K562 (cell line): ENCODE results near the gene C6orf141. TPM values are rescaled to one million over a fixed set of nuclear protein-coding genes. Genes with fewer than 3 reads are reported as not detected.

Source experiments
- ATAC-seq: fragments of 200-7000 bp; cut with Tn5 transposase; 3 replicates; pipeline ENCODE4 v1.9.1; 2020; ENCODE audit warnings: moderate library complexity
- BruUV-seq: library from RNA; stranded (reverse); fragments of 400-500 nt; replicated peaks from 2 replicates; lab custom pipeline; 2021; lab: Mats Ljungman, UMichigan
- CTCF ChIA-PET: fragments of 300-600 bp; formaldehyde crosslinking; extraction: SDS; loops from one replicate; lab custom pipeline; 2021; ENCODE audit warnings: low intra/inter-chr PET ratio; lab: Yijun Ruan, JAX
- POLR2A ChIA-PET: fragments of 300-600, 350-650 bp; sonication (Branson Sonifier 250); formaldehyde crosslinking; extraction: SDS; loops from one replicate; lab custom pipeline; 2021; ENCODE audit warnings: antibody characterized with exemption, inconsistent platforms; lab: Yijun Ruan, JAX
- DNase-seq, 4 experiments: peaks; one replicate each; pipeline versions ENCODE4 v3.0.0 to v3.0.0-alpha.2; 2011 to 2018; ENCODE audit warnings: low spot score in 3 of 4, mixed read lengths in 3 of 4; ENCODE audit errors: extremely low read depth in 1 of 4
- FAIRE-seq: peaks from 2 replicates; lab custom pipeline; 2011; peaks lifted over from hg19 to GRCh38; lab: Jason Lieb, UNC
- H2AFZ ChIP-seq: 2 replicates; pipeline ENCODE4 v1.6.0; 2011; ENCODE audit warnings: low read depth, low read length, control low read depth, inconsistent platforms
- H3K27ac ChIP-seq: fragments of 200-600 bp; 3 replicates; pipeline ENCODE4 v1.8.0; 2011; ENCODE audit warnings: low read depth, mild to moderate bottlenecking, control low read depth, inconsistent platforms, low read length, moderate library complexity, mixed read lengths; ENCODE audit errors: extremely low read depth
- H3K27me3 ChIP-seq, 2 experiments: fragments of 300-600 bp in 1 of 2; 2 replicates in 1 of 2; 3 replicates in 1 of 2; pipeline versions ENCODE4 v1.6.0 to v1.8.0; 2011; ENCODE audit warnings: inconsistent platforms in 2 of 2, low read length in 2 of 2, mild to moderate bottlenecking in 1 of 2, mixed read lengths in 1 of 2, moderate library complexity in 1 of 2; ENCODE audit not compliant: control insufficient read depth in 2 of 2, insufficient read depth in 2 of 2
- H3K36me3 ChIP-seq: fragments of 300-600 bp; 3 replicates; pipeline ENCODE4 v1.8.0; 2011; ENCODE audit warnings: mild to moderate bottlenecking, low read length, inconsistent platforms; ENCODE audit not compliant: control insufficient read depth, insufficient read depth
- H3K4me1 ChIP-seq, 2 experiments: fragments of 200-600 bp in 1 of 2; replicated peaks in 1 of 2; 2 replicates in 1 of 2; 3 replicates in 1 of 2; pipeline versions ENCODE4 v1.5.1 to v1.8.0; 2011; ENCODE audit warnings: inconsistent platforms in 2 of 2, low read length in 2 of 2, mild to moderate bottlenecking in 1 of 2, mixed read lengths in 1 of 2, moderate library complexity in 1 of 2; ENCODE audit not compliant: control insufficient read depth in 2 of 2, insufficient read depth in 2 of 2
- H3K4me2 ChIP-seq: 2 replicates; pipeline ENCODE4 v1.6.1; 2011; ENCODE audit warnings: low read length, control low read depth, inconsistent platforms, mixed read lengths; ENCODE audit not compliant: insufficient read depth
- H3K4me3 ChIP-seq: fragments of 200-600 bp; sonication (generic), shearing (Covaris generic); 2 replicates; pipeline ENCODE4 v1.5.1; 2016; ENCODE audit warnings: control low read depth, inconsistent platforms
- H3K79me2 ChIP-seq: fragments of 200-600 bp; 3 replicates; pipeline ENCODE4 v1.8.0; 2011; ENCODE audit warnings: low read length, inconsistent platforms; ENCODE audit not compliant: control insufficient read depth, insufficient read depth
- H3K9ac ChIP-seq, 2 experiments: 2 replicates each; pipeline versions ENCODE4 v1.6.0 to v1.6.1; 2011; ENCODE audit warnings: low read depth in 2 of 2, low read length in 2 of 2, control low read depth in 1 of 2, inconsistent platforms in 1 of 2, mild to moderate bottlenecking in 1 of 2, mixed read lengths in 1 of 2; ENCODE audit not compliant: insufficient read depth in 1 of 2
- H3K9me1 ChIP-seq: one replicate; pipeline ENCODE4 v1.6.0; 2011; ENCODE audit warnings: inconsistent platforms, mild to moderate bottlenecking, low read length, moderate library complexity; ENCODE audit not compliant: control insufficient read depth, insufficient read depth
- H3K9me3 ChIP-seq: replicated peaks from 2 replicates; pipeline ENCODE4 v1.5.1; 2011; ENCODE audit warnings: low read depth, low read length, inconsistent platforms; ENCODE audit not compliant: control insufficient read depth, insufficient read depth
- H4K20me1 ChIP-seq: replicated peaks from 2 replicates; pipeline ENCODE4 v1.6.1; 2011; ENCODE audit warnings: low read length, inconsistent platforms, mixed read lengths; ENCODE audit not compliant: control insufficient read depth, insufficient read depth
- CREB5 ChIP-seq: fragments of 250-450 bp; sonication (Bioruptor Pico); IDR thresholded peaks from 2 replicates; pipeline ENCODE4 v1.5.0; 2020; ENCODE audit warnings: mild to moderate bottlenecking
- MEIS2 ChIP-seq: fragments of 450-650 bp; IDR thresholded peaks from 2 replicates; pipeline ENCODE4 v1.6.1; 2014; ENCODE audit warnings: mild to moderate bottlenecking; ENCODE audit not compliant: partially characterized antibody
- MTA3 ChIP-seq: fragments of 450-650 bp; formaldehyde crosslinking; IDR thresholded peaks from 2 replicates; pipeline ENCODE4 v1.6.1; 2017; ENCODE audit warnings: mild to moderate bottlenecking, borderline replicate concordance
- NFYB ChIP-seq: IDR thresholded peaks from 2 replicates; pipeline ENCODE4 v1.6.1; 2011; ENCODE audit warnings: mild to moderate bottlenecking, moderate library complexity; ENCODE audit not compliant: insufficient read length; ENCODE audit errors: extremely low read depth
- PHF21A ChIP-seq: fragments of 450-650 bp; IDR thresholded peaks from 2 replicates; pipeline ENCODE4 v1.6.1; 2017; ENCODE audit warnings: low read depth, borderline replicate concordance
- RFX7 ChIP-seq: fragments of 250-450 bp; sonication (Bioruptor Pico); IDR thresholded peaks from 2 replicates; pipeline ENCODE4 v1.5.1; 2021; ENCODE audit warnings: mild to moderate bottlenecking
- TCF3 ChIP-seq: sonication (generic); formaldehyde crosslinking; IDR thresholded peaks from 2 replicates; pipeline ENCODE4 v1.4.0; 2020; ENCODE audit warnings: mild to moderate bottlenecking, missing genetic modification reagents
- TCFL5 ChIP-seq: fragments of 250-450 bp; sonication (Bioruptor Pico); conservative IDR thresholded peaks from 2 replicates; pipeline ENCODE4 v1.6.1; 2021; ENCODE audit warnings: mild to moderate bottlenecking, moderate library complexity, matching md5 sums
- ZBTB34 ChIP-seq: fragments of 250-450 bp; sonication (Bioruptor Pico); IDR thresholded peaks from 2 replicates; pipeline ENCODE4 v1.8.0; 2021; ENCODE audit warnings: mild to moderate bottlenecking, moderate library complexity
- WGBS: fragments of 100-300 bp; shearing (Covaris generic); methylation state at CpG from one replicate; pipeline ENCODE4 v1.1.6; 2016; ENCODE audit warnings: low coverage, mixed read lengths; ENCODE audit not compliant: insufficient coverage; ENCODE audit errors: missing lambda C conversion rate; 5-methylcytosine and 5-hydroxymethylcytosine counted together
- in situ Hi-C: fragments of 300-500 bp; cut with MboI; formaldehyde crosslinking; loops from 4 replicates; pipeline ENCODE4 v1.15.0; 2018; ENCODE audit warnings: inconsistent platforms, mixed read lengths
- intact Hi-C: fragments of 100-400 bp; cut with micrococcal nuclease; formaldehyde crosslinking; loops from 2 replicates; pipeline ENCODE4 v1.14.2; 2022
- polyA plus RNA-seq, 8 experiments: library from polyadenylated mRNA; depleted of rRNA in 4 of 8; stranded (reverse) in 5 of 8; unstranded in 3 of 8; fragments of >200 nt; fragmentation: Nextera tagmentation in 2 of 8; fragmentation: Illumina TruSeq in 1 of 8; extraction: Ambion mirVana in 2 of 8; extraction: Trizol in 1 of 8; gene quantifications; 2 replicates each; pipeline versions ENCODE4 v1.2.1 to v1.2.3, GENCODE V29; 2011 to 2014; ENCODE audit warnings: inconsistent platforms in 1 of 8, missing spikeins in 1 of 8
- total RNA-seq, 7 experiments: library from RNA; depleted of rRNA in 6 of 7; stranded (reverse); fragments of >200 nt in 6 of 7; fragmentation: Illumina TruSeq in 2 of 7; extraction: Trizol in 2 of 7; gene quantifications; 2 replicates each; pipeline versions ENCODE4 v1.2.1 to v1.2.3, GENCODE V29; 2011 to 2021; ENCODE audit warnings: low replicate concordance in 1 of 7
- TF ChIP-seq, protein P1 (sequence below): sonication (generic); formaldehyde crosslinking; IDR thresholded peaks from 2 replicates; pipeline ENCODE4 v1.8.0; 2022; ENCODE audit warnings: mild to moderate bottlenecking, missing genetic modification reagents
- TF ChIP-seq, protein P2 (sequence below): sonication (generic); formaldehyde crosslinking; IDR thresholded peaks from 2 replicates; pipeline ENCODE4 v1.8.1; 2023; ENCODE audit warnings: mild to moderate bottlenecking, missing genetic modification reagents

C6orf141 gene
- total and polyA plus RNA-seq, 9 of the 15 experiments (the other 6 are each of a cell fraction or from before 2014, with no cell fraction given) = not detected

- FAIRE-seq = no peak
- no peaks in the 10 kb centered on the region for H3K4me1 ChIP-seq
- H4K20me1 ChIP-seq = no peaks in the 10 kb centered on the region
- H3K27me3 ChIP-seq = no peaks in the 10 kb centered on the region
- no peak for TF ChIP-seq RFX7
- TF ChIP-seq TCF3 (CRISPR knock-in tag) = no peak
- TF ChIP-seq MEIS2 = no peak
- no peak for TF ChIP-seq PHF21A
- TF ChIP-seq, protein P1, sequence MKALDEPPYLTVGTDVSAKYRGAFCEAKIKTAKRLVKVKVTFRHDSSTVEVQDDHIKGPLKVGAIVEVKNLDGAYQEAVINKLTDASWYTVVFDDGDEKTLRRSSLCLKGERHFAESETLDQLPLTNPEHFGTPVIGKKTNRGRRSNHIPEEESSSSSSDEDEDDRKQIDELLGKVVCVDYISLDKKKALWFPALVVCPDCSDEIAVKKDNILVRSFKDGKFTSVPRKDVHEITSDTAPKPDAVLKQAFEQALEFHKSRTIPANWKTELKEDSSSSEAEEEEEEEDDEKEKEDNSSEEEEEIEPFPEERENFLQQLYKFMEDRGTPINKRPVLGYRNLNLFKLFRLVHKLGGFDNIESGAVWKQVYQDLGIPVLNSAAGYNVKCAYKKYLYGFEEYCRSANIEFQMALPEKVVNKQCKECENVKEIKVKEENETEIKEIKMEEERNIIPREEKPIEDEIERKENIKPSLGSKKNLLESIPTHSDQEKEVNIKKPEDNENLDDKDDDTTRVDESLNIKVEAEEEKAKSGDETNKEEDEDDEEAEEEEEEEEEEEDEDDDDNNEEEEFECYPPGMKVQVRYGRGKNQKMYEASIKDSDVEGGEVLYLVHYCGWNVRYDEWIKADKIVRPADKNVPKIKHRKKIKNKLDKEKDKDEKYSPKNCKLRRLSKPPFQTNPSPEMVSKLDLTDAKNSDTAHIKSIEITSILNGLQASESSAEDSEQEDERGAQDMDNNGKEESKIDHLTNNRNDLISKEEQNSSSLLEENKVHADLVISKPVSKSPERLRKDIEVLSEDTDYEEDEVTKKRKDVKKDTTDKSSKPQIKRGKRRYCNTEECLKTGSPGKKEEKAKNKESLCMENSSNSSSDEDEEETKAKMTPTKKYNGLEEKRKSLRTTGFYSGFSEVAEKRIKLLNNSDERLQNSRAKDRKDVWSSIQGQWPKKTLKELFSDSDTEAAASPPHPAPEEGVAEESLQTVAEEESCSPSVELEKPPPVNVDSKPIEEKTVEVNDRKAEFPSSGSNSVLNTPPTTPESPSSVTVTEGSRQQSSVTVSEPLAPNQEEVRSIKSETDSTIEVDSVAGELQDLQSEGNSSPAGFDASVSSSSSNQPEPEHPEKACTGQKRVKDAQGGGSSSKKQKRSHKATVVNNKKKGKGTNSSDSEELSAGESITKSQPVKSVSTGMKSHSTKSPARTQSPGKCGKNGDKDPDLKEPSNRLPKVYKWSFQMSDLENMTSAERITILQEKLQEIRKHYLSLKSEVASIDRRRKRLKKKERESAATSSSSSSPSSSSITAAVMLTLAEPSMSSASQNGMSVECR (CRISPR knock-in tag) = no peak
- TF ChIP-seq NFYB = no peak
- no peak for TF ChIP-seq MTA3
- TF ChIP-seq TCFL5 (CRISPR knock-in tag) = no peak
- TF ChIP-seq ZBTB34 = no peak
- TF ChIP-seq CREB5 = no peak
- TF ChIP-seq, protein P2, sequence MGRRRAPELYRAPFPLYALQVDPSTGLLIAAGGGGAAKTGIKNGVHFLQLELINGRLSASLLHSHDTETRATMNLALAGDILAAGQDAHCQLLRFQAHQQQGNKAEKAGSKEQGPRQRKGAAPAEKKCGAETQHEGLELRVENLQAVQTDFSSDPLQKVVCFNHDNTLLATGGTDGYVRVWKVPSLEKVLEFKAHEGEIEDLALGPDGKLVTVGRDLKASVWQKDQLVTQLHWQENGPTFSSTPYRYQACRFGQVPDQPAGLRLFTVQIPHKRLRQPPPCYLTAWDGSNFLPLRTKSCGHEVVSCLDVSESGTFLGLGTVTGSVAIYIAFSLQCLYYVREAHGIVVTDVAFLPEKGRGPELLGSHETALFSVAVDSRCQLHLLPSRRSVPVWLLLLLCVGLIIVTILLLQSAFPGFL = no peak
- TF ChIP-seq, all 486 proteins: peak for 0
- Histone ChIP-seq H3K9me3 (no peaks in the 10 kb centered on the region), H3K9me1 (no peaks in the 10 kb centered on the region), H2AFZ (no peak overlapping the region), H3K36me3 (no peaks in the 10 kb centered on the region), H3K27ac (no peak overlapping the region), H3K79me2 (no peaks in the 10 kb centered on the region), H3K9ac (no peak overlapping the region), H3K4me3 (no peak overlapping the region), H3K4me2 (no peak overlapping the region)
- intact Hi-C loops (no loop called here), in situ Hi-C loops (no loop called here)
- ATAC-seq = no peak
- ChIA-PET POLR2A (interaction anchor here (0.5 kb wide), 1 partner anchor 536 kb away, joined by 3 read pairs; no protein-coding TSS in a partner anchor), CTCF (no interaction called here)
- no TSS peak for BruUV-seq
- DNase-seq = no peak
- WGBS = 41% methylated on average over 8 of the region's 8 CpGs
Measured at GRCh38 chr6:49514571-49515484, 35.6 kb upstream of the C6orf141 start.
